AG04450 (cell line): ENCODE measurements around the gene VCL. TPM values are rescaled to one million over a fixed set of nuclear protein-coding genes. Genes with fewer than 3 reads are reported as not detected.

Source experiments
- CTCF ChIA-PET: fragments of 300-600, 350-600 bp; formaldehyde crosslinking; extraction: SDS; loops from one replicate; lab custom pipeline; 2022; ENCODE audit warnings: antibody characterized with exemption, inconsistent platforms; lab: Charles Lee
- POLR2A ChIA-PET: fragments of 350-600 bp; formaldehyde crosslinking; extraction: SDS; loops from one replicate; lab custom pipeline; 2021; ENCODE audit warnings: antibody characterized with exemption, inconsistent platforms; lab: Yijun Ruan, JAX
- DNase-seq: peaks from one replicate; pipeline ENCODE4 v3.0.0-alpha.2; 2011; ENCODE audit warnings: low read depth, low spot score
- H3K27ac ChIP-seq: one replicate; pipeline ENCODE4 v1.5.1; 2012; ENCODE audit warnings: low read depth, low read length, control low read depth
- H3K27me3 ChIP-seq: one replicate; pipeline ENCODE4 v1.6.0; 2012; ENCODE audit warnings: low read length; ENCODE audit not compliant: control insufficient read depth, insufficient read depth
- H3K4me3 ChIP-seq: 2 replicates; pipeline ENCODE4 v1.5.1; 2011; ENCODE audit warnings: mild to moderate bottlenecking, low read depth, low read length, control low read depth
- H3K9me3 ChIP-seq: 2 replicates; pipeline ENCODE4 v1.5.1; 2012; ENCODE audit warnings: low read length; ENCODE audit not compliant: control insufficient read depth, insufficient read depth
- polyA plus RNA-seq: library from polyadenylated mRNA; depleted of rRNA; stranded (reverse); fragments of >200 nt; gene quantifications from 2 replicates; pipeline ENCODE4 v1.2.3, GENCODE V29; 2011
- TF ChIP-seq, protein P1 (sequence below): IDR thresholded peaks from 2 replicates; pipeline ENCODE4 v1.5.1; 2011; ENCODE audit warnings: low read depth, low read length, control low read depth, inconsistent platforms

The VCL gene
- polyA plus RNA-seq, 1 experiment: 313 TPM

DNA sequence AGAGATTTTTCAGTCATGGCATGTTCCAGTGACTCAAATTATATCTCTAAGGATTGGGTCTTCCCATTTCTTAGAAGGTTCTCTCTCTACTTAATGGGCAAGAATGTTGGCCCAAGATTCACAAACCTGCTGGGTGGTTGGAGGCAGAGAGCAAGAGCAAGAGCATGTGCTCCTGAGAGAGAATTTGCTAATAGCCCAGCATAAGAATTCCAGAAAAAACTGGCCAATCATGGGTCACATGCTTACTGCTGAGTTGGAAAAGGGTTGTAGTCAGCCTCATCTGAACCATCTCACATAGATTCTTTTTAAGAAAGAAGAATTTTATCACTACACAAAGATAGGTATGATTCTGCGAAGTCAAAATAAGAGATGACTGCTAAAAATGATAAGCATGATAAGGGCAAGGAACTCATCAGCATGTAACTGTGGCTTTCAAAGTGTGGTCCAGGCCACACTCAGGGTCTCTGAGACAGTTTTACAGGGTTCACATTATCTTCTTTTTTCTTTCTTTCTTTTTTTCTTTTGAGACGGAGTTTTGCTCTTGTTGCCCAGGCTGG is 8.2 kb upstream of the VCL start:
- H3K27me3 ChIP-seq: no peaks in the 10 kb centered on the region
- TF ChIP-seq, protein P1, sequence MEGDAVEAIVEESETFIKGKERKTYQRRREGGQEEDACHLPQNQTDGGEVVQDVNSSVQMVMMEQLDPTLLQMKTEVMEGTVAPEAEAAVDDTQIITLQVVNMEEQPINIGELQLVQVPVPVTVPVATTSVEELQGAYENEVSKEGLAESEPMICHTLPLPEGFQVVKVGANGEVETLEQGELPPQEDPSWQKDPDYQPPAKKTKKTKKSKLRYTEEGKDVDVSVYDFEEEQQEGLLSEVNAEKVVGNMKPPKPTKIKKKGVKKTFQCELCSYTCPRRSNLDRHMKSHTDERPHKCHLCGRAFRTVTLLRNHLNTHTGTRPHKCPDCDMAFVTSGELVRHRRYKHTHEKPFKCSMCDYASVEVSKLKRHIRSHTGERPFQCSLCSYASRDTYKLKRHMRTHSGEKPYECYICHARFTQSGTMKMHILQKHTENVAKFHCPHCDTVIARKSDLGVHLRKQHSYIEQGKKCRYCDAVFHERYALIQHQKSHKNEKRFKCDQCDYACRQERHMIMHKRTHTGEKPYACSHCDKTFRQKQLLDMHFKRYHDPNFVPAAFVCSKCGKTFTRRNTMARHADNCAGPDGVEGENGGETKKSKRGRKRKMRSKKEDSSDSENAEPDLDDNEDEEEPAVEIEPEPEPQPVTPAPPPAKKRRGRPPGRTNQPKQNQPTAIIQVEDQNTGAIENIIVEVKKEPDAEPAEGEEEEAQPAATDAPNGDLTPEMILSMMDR: no peak
- ChIA-PET POLR2A (interaction anchor here (0.7 kb wide), 1 partner anchor 28 kb away, joined by 3 read pairs; no protein-coding TSS in a partner anchor), CTCF (no interaction called here)
- no peak overlapping the region for H3K27ac ChIP-seq
- H3K4me3 ChIP-seq: no peak overlapping the region
- DNase-seq: no peak
- no peaks in the 10 kb centered on the region for H3K9me3 ChIP-seq

DNA sequence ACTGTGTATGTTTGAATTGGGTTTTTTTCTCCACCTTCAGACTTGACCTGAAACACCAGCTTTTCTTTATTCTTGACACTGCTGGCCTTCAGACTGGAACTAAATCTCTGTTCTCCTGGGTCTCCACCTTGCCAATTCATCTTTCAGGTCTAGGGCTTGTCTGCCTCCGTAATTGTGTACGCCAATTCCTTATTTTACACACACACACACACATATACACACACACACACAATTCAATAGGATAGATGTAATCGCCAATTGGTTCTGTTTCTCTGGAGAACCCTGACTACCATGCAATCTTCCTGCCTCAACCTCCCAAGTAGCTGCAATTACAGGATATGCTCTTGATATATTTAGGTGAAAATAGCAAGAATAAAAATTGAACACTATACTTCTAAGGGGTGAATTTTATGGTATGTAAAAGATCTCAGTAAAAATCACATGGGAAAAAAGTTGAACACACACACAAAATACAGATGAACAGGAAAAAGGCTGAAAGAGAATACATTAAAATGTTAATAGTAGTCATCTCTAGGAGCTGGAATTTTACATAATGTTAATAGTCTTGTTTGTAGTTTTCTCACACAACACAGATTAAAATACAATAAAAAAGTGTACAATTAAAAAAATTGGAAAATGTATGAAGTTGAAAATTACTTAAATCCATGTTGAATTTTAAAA is 6.6 kb upstream of the VCL start:
- Histone ChIP-seq H3K27ac (no peak overlapping the region), H3K4me3 (no peak overlapping the region), H3K27me3 (no peaks in the 10 kb centered on the region), H3K9me3 (no peaks in the 10 kb centered on the region)
- no peak for DNase-seq
- ChIA-PET CTCF (no interaction called here), POLR2A (no interaction called here)
- TF ChIP-seq, protein P1: no peak

DNA sequence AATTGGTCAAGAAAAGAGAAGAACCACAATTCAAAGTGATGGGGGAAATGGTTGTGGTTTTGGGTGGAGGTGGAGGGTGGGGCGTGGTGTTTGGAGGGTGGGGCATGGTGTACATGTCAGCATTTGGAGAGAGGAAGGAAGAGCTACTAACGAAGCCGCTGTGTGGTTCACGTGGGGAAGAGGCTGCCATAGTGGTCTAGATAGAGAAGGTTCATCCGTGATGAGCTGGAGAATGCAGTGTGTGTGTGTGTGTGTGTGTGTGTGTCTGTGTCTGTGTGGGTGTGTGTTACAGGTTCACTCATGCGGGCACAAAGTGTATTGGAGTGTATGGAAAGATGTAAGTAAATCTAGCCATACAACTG is 6.1 kb upstream of the VCL start:
- ChIA-PET CTCF (no interaction called here), POLR2A (no interaction called here)

GRCh38 chr10:73992899-73993788 is 4.8 kb upstream of the VCL start:
- TF ChIP-seq, protein P1: no peak
- Histone ChIP-seq H3K9me3 (no peaks in the 10 kb centered on the region; the same call in 1 of the 2 replicates), H3K27ac (no peak overlapping the region), H3K4me3 (no peak overlapping the region), H3K27me3 (no peaks in the 10 kb centered on the region)
- ChIA-PET CTCF (interaction anchor here (2.0 kb wide), 1 partner anchor 88 kb away, joined by 9 read pairs; no protein-coding TSS in a partner anchor), POLR2A (interaction anchor here (0.6 kb wide), 1 partner anchor 102 kb away, joined by 9 read pairs; no protein-coding TSS in a partner anchor)
- no peak for DNase-seq

More for the DNA sequence above, 6.1 kb upstream of the VCL start:
- TF ChIP-seq, protein P1: no peak
- DNase-seq: no peak
- no peak overlapping the region for H3K27ac ChIP-seq
- no peak overlapping the region for H3K4me3 ChIP-seq
- no peaks in the 10 kb centered on the region; the same call in 1 of the 2 replicates for H3K9me3 ChIP-seq
- H3K27me3 ChIP-seq: no peaks in the 10 kb centered on the region
